Measurements from ENCODE around the gene ASS1.
"Not testable (repeated sequence)": the region's sequence is repeated elsewhere in the genome, so short reads cannot be mapped to it uniquely, and the experiment has no call there.

ASS1 gene

DNA sequence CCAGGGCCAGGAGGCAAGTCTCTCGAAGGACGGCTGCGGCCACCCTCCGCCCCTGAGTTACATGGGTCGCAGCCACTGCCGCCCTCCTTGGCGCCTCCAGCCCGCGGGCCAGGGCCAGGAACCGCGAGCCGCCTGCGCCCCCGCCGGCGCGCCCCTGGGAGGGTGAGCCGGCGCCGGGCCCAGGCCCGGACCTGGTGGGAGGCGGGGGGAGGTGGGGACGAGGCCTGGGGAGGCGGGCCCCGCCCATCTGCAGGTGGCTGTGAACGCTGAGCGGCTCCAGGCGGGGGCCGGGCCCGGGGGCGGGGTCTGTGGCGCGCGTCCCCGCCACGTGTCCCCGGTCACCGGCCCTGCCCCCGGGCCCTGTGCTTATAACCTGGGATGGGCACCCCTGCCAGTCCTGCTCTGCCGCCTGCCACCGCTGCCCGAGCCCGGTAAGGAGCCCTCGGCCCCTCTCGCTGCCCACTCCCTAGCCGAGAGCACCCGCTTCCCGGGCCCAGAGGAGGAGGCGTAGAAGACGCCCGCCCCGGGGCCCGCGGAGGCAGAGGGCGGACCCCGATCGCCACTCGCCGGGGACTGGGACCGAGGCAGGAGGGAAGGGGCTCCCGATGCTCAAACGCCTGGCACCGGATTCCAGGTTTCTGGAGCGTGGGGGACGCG, at the start of gene ASS1:
Gene ASS1, plus strand, starts transcription at position 397 of the 657 bp plus-strand sequence. CDS start 7,268 bp downstream, outside the sequence.
- DNase-seq (ENCODE audit: low read depth in 2 of 3, low spot score in 2 of 3), result no peak

DNA sequence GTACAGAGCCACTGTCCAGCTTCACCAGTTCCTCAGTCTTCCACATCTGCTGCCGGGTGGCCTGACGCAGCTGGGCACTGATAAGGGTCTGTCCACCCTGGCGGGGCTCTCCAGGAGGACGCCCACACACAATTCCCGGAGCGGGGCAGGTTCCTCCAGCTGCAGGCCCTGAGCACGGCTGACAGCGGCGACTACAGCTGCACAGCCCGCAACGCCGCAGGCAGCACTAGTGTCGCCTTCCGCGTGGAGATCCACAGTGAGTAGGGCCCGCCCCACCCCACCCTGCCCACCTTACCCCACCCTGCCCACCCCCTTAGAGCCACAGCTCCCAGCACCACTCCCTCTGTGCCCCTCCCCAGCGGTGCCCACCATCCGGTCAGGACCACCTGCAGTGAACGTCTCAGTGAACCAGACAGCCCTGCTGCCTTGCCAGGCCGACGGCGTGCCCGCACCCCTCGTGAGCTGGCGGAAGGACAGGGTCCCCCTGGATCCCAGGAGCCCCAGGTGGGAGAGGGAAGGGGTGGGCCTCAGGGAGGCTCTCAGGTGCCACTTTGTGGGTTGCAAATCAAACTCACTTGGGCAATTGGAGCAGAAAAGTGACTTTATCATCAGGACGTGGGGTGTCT, 48.8 kb upstream of the ASS1 start:
- no peak for DNase-seq (ENCODE audit: low read depth in 2 of 3, low spot score in 2 of 3)

DNA sequence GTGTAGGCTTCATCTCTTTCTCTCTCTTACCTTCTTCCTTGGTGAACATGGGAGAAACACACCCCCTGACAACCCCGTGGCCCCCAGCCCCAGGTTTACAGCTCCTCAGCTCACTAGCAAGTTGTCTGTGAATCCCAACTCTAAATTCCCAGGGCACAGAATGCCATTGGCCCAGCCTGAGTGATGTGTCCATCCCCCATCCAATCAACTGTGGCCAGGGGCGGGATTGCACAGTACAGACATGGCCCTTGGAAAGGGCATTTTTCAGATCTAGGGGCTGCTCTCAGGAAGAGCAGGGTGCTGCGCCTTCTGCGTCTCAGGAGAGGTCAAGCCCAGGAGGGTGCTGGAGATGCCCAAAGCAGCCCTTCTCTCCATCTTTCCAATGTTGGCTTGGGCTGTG, 48.2 kb upstream of the ASS1 start:
- no peak for DNase-seq (ENCODE audit: low read depth in 2 of 3, low spot score in 2 of 3)

GRCh38 chr9:130398487-130399240, 46.1 kb upstream of the ASS1 start:
- DNase-seq (ENCODE audit: low read depth in 2 of 3, low spot score in 2 of 3), result no peak

DNA sequence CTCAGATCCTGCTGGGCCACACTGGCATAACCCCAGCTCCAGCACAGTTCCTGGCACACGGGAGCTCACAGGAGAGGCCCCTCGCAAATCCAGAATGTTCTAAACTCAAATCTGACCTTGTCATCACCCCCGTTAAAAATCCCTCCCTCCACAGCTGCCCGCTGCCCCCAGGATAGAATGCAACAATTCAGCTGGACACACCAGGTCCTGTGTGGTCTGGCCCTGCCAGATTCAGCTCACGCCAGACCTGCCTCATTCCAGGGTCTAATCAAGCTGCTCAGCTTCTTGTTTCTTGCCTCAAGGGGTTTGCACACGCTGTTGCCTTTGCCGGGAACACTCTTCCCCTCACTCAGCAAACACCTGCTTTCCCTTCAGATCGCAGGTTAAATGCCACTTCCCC, 45.0 kb upstream of the ASS1 start:
- DNase-seq (ENCODE audit: low read depth in 2 of 3, low spot score in 2 of 3), result no peak

- DNase-seq (ENCODE audit: low read depth in 2 of 3, low spot score in 2 of 3), result no peak
Observed at GRCh38 chr9:130400870-130401269, 43.9 kb upstream of the ASS1 start.

- DNase-seq (ENCODE audit: low read depth in 2 of 3, low spot score in 2 of 3), result not testable (repeated sequence)
Observed at GRCh38 chr9:130401742-130402141, 43.0 kb upstream of the ASS1 start.

DNA sequence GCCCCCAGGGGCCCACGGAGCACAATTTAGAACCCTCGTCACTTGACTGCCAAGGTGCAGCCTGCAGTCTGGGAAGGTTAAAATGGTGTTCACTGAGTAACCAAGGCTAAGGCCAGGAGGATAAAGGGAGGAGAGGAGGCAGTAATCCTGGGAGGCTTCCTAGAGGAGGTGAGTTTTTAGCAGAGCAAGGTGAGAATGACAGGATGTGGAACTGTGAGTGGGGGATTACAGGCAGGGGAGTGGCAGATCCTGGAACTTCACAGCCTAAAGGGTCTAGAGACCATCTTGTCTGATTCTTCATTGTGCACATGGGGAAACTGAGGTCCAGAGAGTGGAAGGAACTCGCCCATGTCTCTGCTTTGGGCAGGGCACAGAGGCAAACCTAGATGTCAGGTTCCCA, 42.5 kb upstream of the ASS1 start:
- DNase-seq (ENCODE audit: low read depth in 2 of 3, low spot score in 2 of 3), result no peak

GRCh38 chr9:130402645-130403440, 41.9 kb upstream of the ASS1 start:
- no peak for DNase-seq (ENCODE audit: low read depth in 2 of 3, low spot score in 2 of 3)

DNA sequence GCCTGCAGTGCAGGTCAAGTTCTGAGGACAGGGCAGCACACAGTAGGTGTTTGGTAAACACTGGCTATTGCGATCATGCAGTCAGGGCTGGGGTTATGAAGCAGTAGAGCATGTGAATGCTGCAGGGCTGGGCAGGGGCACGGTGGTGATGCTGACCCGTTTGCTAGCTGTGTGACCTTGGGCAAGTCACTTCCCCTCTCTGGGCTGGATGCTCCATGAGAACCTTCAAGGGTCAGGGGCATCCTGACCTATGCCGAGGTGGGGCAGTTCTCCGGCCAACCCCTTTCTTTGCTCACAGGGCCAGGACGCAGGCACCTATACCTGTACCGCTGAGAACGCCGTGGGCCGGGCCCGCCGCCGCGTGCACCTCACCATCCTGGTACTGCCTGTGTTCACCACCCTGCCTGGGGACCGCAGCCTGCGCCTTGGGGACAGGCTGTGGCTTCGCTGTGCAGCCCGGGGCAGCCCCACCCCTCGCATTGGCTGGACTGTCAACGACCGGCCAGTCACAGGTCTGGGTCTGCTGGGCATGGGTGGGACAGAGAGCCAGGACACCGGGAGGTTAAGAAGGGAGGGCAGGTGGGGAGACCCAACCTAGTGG, 39.0 kb upstream of the ASS1 start:
- no peak for DNase-seq (ENCODE audit: low read depth in 2 of 3, low spot score in 2 of 3)

GRCh38 chr9:130406278-130406895, 38.4 kb upstream of the ASS1 start:
- DNase-seq (ENCODE audit: low read depth in 2 of 3, low spot score in 2 of 3), result no peak

DNA sequence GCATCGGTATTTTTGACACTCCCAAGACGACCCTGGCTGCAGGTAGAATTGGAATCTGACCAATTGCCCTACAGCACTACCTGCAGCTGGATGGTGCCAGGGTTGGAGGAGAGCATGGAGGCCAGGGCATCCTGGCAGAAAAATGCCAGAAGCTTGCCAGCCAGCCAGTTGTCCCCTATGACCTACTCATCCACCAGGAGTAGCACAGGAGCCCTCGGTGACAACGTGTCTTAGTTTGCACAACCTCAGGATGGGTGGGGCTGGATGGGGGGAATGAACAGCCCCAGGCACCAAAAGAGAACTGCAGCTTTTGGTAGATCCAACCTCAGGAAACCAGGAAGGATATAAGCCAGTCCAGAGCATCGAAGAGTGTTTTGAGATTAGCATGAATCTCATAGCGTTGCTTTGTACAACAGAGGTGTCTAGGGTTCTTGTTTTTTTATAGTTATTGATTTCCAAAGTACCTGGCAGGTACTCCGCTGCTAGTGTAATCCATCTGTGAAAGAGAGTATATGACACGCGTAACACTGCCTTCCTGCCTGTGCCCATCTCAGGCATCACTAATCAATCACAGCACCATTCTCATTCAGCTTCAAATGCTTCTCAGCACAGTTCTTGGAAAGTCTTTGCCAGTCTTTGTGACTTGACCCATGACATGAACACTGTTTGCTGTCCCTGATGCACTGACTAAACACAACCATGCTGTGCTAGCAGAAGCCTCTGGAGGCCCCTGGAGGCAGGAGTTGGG, 36.7 kb upstream of the ASS1 start:
- DNase-seq (ENCODE audit: low read depth in 2 of 3, low spot score in 2 of 3), result no peak

DNA sequence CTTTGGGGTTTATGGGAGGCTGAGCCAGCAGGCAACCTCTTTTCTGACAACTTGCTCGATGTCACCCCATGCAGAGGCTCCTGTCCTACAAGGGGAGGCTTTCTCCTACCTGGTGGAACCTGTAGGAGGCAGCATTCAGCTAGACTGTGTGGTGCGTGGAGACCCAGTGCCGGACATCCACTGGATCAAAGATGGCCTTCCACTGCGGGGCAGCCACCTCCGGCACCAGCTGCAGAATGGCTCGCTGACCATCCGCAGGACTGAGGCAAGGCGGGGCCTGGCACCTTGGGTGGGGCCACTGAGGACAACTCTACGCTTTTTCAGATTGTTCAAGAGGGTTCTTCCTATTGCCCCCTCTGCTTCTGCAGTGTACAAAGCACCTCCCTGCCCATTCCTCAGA, 36.1 kb upstream of the ASS1 start:
- no peak for DNase-seq (ENCODE audit: low read depth in 2 of 3, low spot score in 2 of 3)

GRCh38 chr9:130409246-130409645, 35.5 kb upstream of the ASS1 start:
- no peak for DNase-seq (ENCODE audit: low read depth in 2 of 3, low spot score in 2 of 3)

DNA sequence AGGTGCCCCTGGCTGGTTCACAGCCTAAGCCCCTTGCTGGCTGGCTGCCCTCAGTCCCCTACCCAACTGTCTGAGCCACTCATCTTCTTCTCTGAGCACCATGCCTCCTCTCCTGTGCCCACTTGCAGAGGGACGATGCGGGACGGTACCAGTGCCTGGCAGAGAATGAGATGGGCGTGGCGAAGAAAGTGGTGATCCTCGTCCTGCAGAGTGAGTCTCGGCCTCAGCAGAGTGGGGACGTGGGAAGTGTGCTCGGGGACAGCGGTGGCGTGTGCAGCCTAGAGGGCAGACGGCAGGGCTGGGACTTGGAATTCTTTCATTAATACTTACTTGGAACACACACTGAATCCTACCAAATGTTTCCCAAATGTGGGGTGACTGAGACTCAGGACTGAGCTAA, 34.3 kb upstream of the ASS1 start:
- DNase-seq (ENCODE audit: low read depth in 2 of 3, low spot score in 2 of 3), result no peak

- DNase-seq (ENCODE audit: low read depth in 2 of 3, low spot score in 2 of 3), result no peak
Observed at GRCh38 chr9:130411566-130411915, 33.2 kb upstream of the ASS1 start.

GRCh38 chr9:130414081-130414731, 30.6 kb upstream of the ASS1 start:
- no peak for DNase-seq (ENCODE audit: low read depth in 2 of 3, low spot score in 2 of 3)

GRCh38 chr9:130414910-130415746, 29.6 kb upstream of the ASS1 start:
- DNase-seq (ENCODE audit: low read depth in 2 of 3, low spot score in 2 of 3), result no peak

DNA sequence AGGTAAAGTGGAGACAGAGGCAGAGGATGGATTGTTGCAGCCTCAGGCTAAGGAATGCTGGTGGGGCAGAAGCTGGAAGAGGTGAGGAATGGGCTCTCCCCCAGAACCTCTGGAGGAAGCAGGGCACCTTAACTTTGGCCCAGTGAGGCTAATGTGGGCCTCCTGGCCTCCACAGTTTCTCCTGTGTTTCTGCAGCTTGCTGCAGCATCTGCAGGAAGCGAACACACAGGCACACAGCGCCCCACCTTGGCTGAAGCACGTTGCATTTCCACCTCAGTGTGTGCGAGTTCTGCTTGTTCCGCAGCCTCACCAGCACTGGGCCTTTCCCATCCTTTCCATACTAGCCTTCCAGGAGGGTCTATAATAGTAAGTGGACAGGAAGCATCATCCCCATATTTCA, 27.2 kb upstream of the ASS1 start:
- DNase-seq (ENCODE audit: low read depth in 2 of 3, low spot score in 2 of 3), result no peak
